DMS153 treated with DMSO at 0.1 percent for 48 hours (cell line): ENCODE measurements around the gene CALD1.

Experiments used
- DNase-seq: peaks from one replicate; lab custom pipeline; 2025; ENCODE audit not compliant: unreplicated experiment; lab: John Stamatoyannopoulos, UW

The CALD1 gene

DNA sequence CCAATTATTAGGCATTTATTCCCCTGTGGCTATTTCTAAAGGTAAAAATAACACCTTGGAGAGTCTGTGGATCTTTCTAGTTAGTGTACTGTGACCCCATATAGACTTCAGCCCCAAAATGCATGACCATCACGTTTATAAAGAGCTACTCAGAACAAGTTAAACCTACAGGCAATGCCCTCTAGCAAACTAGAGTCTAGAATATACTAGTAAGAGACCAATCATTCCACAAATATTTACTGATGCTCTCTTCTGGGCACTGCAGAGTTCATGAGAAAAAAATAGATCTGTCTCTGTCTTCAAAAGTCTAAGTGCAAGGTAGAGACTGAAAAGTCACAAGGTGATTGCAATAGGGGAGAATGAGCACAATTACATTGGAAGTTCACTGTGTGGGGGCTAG is 20.5 kb upstream of the CALD1 start:
- no peak for DNase-seq

DNA sequence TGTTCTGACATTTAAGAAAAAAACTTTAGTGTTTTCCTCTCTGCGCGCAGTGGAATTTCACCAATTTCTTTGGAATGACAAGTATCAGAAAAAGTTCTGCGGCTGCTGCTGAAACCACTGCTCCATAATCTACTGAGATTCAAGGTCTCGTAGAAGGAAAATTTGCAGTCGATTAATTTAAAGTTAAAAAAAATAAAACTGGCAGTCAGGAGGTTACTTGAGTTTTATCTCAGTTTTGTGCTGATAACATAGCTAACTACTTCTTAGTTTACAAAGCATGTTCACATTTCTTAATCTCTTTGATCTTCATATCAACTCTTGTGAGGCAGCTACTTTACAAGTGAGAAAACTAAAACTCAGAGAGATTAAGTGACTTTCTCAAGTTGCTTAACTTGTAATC is 18.2 kb upstream of the CALD1 start:
- DNase-seq = no peak

DNA sequence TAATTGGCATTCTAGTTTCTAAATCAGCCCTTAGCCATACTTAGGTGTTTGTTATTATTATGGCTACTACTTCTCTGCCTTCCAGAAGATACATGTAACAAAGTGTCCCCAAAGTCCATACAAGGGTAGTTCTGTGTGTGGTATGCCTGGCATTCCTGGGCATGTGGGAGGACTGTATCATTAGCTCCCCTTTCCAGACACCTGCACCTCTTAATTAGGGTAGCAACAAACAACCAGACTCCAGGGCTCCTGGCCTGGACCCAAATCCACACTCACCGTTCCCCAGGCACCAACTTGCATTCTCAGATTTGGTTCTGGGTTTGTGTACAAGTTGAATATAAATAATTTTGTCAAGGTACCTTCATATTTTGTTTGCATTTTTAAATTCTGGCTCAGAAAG is 15.5 kb upstream of the CALD1 start:
- no peak for DNase-seq

DNA sequence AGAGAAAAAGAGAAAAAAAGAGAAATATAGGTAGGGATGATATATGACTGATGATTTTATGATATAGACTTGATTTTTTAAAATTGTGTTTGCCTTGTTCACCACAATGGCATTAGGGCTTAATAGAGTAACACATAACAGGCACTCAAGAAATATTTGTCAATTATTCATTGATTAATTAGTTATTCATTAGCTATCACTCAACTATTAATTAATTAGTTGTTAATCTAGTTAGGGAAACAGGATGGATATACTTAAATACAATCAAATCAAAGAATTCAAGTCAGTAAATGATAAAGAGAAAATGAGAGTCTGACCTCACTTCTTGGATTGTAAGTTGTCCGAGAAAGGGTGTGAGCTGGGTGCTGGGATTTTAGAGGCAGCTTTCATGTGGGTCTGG is 15.1 kb upstream of the CALD1 start:
- DNase-seq = no peak

DNA sequence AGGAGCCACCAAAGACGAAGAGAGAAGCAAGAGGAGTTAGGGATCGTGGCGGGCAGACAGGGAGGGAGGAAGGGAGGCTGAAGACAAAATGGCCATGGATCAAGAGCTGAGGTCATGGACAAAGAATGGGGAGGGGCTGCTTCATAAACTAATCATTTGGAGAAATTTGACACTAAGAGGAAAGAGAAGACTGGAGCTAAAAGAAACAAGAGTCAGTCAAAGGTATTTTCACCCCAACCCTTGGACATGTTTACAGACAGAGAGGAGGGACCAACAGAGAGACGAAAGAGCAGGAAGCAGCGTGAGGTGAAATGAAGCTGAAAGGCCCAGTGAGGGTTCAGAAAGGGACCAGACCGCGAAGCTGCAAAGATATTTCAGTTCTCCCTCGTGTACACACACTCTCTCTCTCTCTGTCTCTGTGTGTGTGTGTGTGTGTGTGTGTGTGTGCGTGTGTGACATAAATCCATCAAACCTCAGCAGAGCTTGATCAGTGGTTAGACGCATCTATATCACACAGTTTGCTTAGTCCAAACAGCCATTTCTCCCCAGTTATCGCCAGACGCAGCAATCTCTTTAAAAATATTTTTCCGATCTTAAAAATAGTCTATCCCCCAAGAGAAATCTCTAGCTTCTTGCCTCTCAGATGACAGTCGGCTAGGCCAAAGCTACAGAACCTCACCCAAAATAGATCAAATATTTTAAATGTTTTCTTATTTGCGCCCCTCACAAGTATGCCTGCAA is 12.5 kb upstream of the CALD1 start:
- no peak for DNase-seq

DNA sequence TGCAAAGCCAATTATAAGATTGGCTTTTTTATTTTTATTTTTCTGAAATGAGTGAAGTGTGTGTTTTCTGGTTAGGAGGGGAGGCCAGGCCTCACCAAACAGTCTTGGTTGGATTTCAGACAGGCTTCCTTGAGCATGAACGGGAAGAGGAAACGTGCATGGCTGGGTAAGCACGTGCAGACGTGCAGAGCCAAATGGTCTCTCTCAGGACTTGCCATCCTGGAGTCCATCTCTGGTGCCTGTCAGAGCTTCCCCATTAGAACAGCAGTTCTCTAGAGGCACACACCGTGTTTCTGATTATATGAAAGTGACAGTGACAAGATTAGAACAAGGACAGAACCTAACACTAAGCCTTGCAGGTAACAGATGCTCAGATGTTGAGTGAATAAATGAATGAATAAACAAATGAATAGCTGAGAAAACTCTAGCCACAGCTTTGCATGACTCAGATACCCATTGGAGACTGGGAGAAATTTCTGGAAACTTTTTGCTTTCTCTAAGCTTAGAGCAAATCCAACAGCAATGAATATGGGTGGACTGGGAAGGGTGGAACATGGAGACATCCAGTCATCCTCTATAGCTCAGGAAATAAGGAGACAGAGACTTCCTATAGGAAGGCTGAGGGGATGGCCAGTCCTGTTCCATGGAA is 11.8 kb upstream of the CALD1 start:
- no peak for DNase-seq

DNA sequence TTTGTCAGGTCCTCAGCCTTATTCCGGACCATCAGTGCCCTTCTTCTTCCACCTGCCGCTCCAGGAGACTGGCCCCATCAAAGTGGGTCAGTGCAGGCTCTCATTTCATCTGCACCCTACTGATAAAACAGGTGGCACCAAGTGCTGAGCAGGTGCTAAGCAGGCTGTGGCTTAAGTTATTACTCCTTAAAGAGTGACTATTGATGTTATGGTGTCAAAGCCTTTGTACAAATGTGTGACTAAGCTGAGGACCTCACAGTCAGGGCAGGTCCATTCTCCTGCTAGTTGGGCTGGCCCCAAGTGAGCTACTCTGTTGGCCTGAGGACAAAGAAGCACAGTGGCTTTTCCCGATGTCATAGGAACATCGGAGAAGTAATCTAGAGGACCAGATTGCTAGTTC is 11.2 kb upstream of the CALD1 start:
- DNase-seq = no peak

DNA sequence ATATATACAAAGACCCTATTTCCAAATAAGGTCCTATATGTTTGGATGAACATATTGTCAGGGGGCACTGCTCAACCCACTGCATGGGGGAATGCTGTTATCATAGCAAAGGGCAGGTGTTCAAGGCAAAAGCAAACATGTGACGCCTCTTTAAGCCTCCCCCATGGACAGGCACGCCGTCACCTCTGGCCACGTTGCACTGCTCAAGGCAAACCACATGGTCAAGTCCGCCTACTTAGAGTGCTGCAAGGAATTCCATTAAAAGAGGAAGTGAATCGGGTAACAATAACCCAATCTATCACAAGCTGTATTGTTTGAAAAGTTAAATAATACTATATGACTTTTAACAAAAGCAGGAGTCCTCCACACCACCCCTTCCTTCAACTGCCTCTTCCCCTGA is 8.8 kb upstream of the CALD1 start:
- no peak for DNase-seq

DNA sequence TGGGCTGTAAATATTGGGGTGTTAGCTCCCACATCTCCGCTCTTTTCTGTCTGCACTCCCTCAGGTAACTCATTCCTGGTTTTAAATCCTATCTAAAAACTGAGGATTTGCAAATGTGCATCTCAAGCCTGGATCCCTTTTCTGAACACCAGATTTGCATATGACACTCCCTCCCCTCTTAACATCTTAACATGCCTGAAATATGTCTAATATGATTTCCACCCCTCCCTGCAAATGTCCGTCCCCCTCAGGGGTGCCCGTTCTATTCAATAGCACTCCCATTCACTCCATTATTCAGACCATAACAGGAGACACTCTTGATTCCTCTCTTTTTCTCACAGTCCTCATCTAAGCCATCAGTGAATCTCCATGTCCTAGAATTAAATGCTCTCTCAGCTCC is 8.3 kb upstream of the CALD1 start:
- no peak for DNase-seq

DNA sequence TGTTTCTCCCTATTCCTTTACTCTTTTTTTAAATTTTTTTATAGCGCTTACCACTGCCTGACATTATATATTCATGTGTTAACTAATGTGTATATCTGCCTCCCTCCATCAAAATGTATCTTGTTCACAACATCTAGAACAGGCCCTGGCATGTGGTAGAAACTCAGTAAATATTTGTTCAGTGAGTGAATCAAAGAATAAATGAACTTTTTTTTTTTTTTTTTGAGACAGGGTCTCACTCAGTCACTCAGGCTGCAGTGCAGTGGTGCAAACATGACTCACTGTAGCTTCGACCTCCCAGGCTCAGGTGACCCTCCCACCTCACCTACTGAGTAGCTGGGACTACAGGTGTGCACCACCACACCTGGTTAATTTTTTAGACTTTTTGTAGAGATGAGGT is 7.5 kb upstream of the CALD1 start:
- DNase-seq = no peak

DNA sequence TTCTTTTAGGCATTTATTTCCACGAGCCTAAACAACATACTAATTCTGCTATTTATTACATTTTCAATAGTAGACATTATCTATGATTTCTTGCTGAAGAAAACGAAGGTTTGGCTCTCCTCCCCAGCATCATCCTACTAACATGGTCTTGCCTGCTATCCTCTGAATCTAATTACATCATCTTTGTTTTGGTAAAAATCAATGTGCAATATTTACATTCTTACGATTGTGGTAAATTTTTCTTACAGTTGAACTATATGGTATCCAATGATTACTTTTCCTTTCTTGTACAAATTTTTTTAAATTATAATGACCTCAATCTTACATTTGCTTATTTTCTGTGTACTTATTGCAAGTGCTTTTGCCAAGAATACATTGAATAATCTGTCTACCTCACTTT is 7.0 kb upstream of the CALD1 start:
- DNase-seq = no peak

DNA sequence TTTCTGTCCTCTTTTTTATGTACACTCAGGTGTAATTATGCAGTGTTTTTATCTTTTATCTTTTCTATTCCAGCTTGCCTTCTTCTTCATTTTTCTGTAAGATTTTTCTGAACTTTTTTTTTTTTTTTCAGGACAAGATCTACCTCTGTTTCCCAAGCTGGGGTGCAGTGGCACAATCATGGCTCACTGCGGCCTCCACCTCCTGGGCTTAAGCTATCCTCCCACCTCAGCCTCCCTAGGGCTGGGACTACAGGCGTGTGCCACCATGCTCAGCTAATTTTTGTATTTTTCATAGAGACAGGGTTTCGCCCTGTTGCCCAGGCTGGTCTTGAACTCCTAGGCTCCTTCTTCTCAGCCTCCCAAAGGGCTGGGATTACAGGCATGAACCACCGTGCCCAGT is 6.3 kb upstream of the CALD1 start:
- DNase-seq = no peak

DNA sequence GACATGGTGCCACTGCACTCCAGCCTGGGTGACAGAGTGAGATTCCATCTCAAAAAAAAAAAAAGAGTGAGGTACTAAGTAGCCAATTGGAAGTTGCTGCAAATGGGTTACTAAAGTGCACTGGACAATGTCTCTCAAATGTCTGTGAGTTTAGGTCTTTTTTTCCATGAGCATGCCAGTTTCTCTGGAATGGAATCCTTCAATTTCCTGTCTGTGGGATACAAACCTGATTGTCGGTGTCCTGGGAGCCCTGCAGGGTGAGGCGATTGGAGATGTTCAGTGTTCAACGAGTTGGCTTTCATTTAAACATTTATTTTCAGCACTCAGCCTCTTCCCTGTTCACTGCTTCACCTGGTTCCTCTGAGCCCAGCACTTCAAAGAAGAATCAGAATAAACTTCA is 5.3 kb upstream of the CALD1 start:
- no peak for DNase-seq

DNA sequence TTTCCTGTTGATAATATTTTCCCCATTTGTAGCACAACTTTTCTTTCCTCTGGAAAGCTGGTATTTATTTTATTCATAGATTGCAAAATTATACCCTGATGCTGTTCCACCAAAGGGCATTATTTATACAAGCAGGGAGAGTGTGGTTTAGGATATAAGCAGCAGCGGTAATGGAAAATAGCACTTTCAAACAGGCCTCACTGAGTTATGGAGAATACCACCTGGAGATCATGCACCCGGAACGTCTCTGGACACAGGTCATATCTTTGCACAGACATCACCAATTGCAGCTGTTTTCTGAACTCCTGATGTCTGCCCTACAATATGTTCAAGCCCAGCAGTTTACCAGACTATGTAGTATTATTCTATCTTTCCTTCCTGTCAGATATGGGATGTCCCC is 2.0 kb upstream of the CALD1 start:
- DNase-seq = no peak

DNA sequence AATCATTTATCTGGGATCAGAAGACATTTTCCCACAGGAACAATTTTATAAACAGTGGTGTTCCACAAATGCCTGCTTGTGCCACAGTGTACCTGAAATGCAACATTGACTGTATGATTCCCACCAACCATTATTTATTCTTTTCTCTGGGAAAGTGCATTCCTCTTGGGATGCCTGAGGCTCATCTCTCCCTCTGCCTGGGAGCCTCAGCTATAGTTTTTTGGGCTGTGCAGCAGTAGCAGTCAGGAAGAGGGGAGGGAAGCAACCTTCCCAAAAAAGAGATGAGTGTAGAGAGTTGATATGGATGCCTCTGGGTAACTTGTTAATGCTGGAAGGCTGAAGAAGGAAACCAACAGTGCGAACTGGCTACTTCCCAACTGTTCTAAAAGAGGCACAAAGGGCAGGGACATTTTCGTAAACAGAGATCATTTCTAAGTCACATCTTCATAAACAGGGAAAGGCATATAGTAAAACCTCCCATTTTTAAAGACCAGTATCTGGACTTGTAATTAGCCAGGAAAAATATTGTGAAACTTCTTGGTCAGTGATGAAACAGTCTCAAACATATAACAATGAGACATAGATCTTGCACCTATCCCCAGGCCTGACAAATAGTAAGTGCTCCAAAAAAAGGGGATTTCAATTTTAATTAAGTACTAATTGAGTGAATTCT is 1.4 kb upstream of the CALD1 start:
- DNase-seq = no peak

DNA sequence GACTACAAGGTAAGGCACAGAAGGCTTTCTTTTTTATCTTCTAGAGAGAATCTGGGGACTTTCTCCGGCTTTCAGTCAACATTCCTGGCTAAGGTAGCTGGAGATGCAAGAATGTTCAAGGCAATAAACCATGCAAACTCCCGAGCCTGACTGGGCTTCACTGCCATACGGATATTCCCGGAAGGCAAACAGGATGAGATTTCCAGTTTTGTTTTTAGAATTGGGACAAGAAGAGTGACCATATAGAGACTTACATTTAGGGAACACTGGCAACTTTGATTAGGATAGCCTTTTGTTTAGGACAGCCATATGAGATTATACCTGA is 269 bp downstream of the CALD1 start:
- DNase-seq = no peak

DNA sequence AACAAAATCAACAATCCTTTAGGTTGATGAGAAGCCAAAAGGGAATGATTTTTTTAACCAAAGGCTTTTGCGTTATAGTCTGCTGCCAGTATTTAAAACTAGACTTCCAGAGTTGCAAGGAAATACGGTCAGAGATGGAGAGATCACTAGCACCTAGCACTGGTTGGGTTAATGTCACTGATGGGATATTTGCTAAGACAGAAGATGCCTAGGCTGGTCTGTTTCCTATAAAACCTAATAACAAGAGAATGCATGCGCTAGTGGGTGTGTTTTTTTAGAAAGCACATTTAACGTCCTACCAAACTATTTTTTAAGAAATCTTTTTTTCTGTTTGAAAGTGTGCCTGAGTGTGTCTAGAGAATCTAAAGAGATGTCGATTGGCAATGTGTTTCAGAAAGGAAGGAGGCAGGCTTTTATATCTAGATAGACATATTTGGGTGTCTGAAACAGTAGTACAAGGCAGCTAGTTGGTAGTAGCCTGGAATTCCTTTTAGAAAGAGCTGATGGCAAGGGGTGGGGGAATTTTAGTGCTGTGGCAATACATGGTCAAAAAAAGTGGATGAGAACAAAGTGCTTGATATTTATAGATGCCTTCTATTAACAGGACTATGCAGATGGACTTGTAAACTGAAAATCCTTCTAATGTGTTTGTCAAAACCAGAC is 863 bp downstream of the CALD1 start:
- DNase-seq = no peak

DNA sequence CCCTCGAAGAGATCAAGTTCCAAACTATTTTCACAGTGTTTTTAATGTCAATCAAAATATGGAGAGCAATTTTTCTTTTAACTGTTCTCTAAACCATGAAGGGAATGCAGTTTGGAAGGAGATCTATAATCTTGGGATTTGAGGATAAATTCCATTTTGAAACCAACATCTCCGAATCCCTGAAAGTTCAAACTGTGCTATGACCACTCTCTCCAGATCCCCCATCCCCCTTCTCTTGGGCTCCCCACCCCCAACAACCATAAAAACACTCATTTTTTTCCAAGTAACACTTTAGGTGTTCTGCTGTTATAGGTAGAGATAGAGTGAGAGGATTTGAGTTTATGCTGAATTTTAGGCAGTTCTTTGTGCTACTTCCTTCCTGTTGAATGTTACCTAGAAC is 1.7 kb downstream of the CALD1 start:
- DNase-seq = no peak

DNA sequence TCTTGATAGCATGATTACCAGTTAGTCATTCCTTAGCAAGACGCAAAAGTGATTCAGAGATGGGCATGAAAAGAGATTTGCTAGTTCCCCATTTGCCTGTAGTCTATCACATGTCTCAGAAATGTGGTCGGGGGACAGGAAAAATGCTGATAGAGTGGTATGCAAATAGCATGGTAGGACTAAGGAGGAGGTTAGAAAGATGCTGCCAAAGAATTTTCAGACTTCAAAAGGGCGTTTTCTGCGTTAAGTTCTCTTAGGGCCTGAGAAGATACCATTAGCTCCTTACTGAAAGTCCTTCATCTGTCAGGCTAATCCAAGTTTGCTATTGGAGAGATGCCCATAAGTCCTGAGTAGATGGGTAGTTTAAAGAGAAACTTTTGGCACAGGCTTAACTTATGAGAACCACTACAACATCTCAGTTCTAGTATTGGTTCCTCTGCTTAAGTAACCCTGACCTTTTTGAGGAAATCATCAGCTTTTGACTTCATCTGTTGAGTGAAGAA is 2.7 kb downstream of the CALD1 start:
- DNase-seq = no peak

DNA sequence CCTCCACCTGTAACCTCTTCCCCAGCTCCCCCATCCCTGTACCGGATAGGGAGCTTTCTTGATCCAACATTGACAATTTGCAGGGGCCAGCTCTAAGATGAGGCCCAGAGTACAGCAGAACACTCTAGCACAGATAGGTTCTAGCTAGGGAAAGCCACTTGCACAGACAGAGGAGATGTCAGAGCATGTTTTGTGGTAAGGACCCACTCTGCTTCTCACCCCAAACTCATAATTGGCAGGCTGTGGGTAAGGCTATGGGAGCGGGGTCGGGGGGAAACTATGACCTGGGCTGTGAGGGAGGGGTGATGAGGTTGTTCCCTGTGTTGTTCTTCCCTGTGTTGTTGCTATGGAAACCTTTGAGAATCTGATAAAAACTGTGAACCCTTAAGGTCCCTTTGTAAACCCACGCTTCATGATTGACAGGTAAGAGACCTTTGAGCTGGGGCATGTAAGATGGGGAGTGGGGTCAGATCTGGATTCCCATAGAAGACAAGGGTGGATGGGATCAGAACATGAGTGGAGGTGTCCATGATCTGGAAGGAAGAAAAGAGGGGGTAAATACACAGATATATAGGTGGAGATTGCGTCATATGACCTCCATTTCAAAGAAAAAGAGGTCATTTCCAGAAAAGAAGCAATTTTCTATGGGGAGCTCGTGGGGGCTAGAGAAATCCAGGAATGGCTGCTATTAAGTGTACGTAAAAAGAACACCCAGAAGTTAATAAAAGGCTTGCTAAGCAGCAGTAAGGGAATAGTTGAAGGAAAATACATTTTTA is 4.0 kb downstream of the CALD1 start:
- no peak for DNase-seq
